Posterior vena cava (tissue), 2 donors: Measurements from ENCODE around the gene CX3CL1. TPM values are rescaled to one million over a fixed set of nuclear protein-coding genes. Genes with fewer than 3 reads are reported as not detected.
"Not testable (repeated sequence)": the region's sequence is repeated elsewhere in the genome, so short reads cannot be mapped to it uniquely, and the experiment has no call there.

Source experiments
- DNase-seq: peaks from one replicate; pipeline ENCODE4 v3.0.0-alpha.2; 2020; ENCODE audit warnings: low spot score
- intact Hi-C, 2 donors: fragments of 100-400 bp; cut with DNase I; formaldehyde crosslinking; loops; one replicate each; pipeline versions ENCODE4 v1.14.1 to v1.14.2; 2022 to 2023
- long read RNA-seq, 2 donors: library from polyadenylated mRNA; unstranded; transcript quantifications; one replicate each; pipeline ENCODE4 v2.0.0, GENCODE V29; 2020 to 2021
- total RNA-seq, 2 donors: library from RNA; stranded (reverse); fragmentation: NEBNext Ultra II Directional; extraction: Animal tissue kit (Norgen Biotek cat#: 25700); gene quantifications; one replicate each; pipeline ENCODE4 v1.2.1, GENCODE V29; 2021
- donor health status: DM: yes; HTN: yes; CAD: no.
- donor health status: DM: yes; HTN: yes; CAD: no.

CX3CL1 gene
- total RNA-seq: 10 to 100 TPM; 36.2 to 45.2 TPM
- long read RNA-seq, donor 1, transcript CX3CL1-201 (3 exons, 3,321 nt): major isoform, 5 of 35 reads
- long read RNA-seq, donor 1, partial matches to known transcripts: 0 of 35 reads
- long read RNA-seq, donor 1, other reads (novel, unspliced or antisense): 30 of 35 reads
- long read RNA-seq, donor 2, transcript CX3CL1-201 (3 exons, 3,321 nt): major isoform, 8 of 53 reads
- long read RNA-seq, donor 2, partial matches to known transcripts: 45 of 53 reads
- long read RNA-seq, donor 2, other reads (novel, unspliced or antisense): 0 of 53 reads

GRCh38 chr16:57372372-57373116 is at the start of gene CX3CL1:
Gene CX3CL1, plus strand, starts transcription at chr16:57372490. Its CDS starts 79 bp downstream, at chr16:57372569.
- DNase-seq: peak; percentile 93

DNA sequence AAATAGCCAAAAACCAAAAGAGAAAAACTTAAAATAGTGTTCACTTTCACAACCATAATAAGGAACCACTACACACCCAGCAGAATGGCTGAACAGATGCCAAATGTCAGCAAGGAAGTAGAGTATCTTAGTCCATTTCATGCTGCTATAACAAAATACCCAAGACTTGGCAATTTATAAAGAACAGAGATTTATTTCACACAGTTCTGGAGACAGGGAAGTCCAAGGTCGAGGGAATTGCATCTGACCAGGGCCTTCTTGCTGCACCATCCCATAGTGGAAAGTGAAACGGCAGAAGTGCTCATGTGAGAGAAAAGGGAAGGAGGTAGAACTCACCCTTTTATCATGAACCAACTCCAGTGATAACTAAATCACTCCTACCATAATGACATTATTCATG is 47.5 kb upstream of the CX3CL1 start:
- intact Hi-C loops: no loop called here
- no peak for DNase-seq

More at GRCh38 chr16:57372372-57373116, at the start of gene CX3CL1:
- intact Hi-C loops: no loop called here

- intact Hi-C loops: no loop called here
- no peak for DNase-seq
Observed at GRCh38 chr16:57325458-57325857, 46.8 kb upstream of the CX3CL1 start.

GRCh38 chr16:57329718-57330327 is 42.5 kb upstream of the CX3CL1 start:
- intact Hi-C loops: loop anchor here in 1 of 2 donors (5.0 kb wide), 1 partner anchor 37 kb away; no protein-coding TSS in a partner anchor
- no peak for DNase-seq

DNA sequence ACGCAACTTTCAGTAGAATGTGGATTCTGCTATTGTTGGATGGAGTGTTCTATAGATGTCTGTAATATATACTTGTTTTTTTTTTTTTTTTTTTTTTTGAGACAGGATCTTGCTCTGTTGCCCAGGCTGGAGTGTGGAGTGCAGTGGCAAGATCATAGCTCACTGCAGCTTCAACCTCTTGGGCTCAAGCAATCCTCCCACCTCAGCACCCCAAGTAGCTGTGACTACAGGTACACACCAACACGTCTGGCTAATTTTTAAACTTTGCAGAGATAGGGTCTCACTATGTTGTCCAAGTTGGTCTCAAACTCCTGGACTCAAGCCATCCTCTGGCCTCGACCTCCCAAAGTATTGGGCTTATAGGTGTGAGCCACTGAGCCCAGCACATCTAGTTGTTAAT is 40.9 kb upstream of the CX3CL1 start:
- no peak for DNase-seq
- intact Hi-C loops: loop anchor here in 1 of 2 donors (5.0 kb wide), 1 partner anchor 36 kb away; no protein-coding TSS in a partner anchor

GRCh38 chr16:57333402-57333801 is 38.9 kb upstream of the CX3CL1 start:
- no peak for DNase-seq
- intact Hi-C loops: loop anchor here in 1 of 2 donors (5.0 kb wide), 1 partner anchor 34 kb away; no protein-coding TSS in a partner anchor

GRCh38 chr16:57335366-57335765 is 36.9 kb upstream of the CX3CL1 start:
- DNase-seq: no peak
- intact Hi-C loops: no loop called here

- intact Hi-C loops: no loop called here
- DNase-seq: no peak
Observed at GRCh38 chr16:57341062-57341440, 31.2 kb upstream of the CX3CL1 start.

DNA sequence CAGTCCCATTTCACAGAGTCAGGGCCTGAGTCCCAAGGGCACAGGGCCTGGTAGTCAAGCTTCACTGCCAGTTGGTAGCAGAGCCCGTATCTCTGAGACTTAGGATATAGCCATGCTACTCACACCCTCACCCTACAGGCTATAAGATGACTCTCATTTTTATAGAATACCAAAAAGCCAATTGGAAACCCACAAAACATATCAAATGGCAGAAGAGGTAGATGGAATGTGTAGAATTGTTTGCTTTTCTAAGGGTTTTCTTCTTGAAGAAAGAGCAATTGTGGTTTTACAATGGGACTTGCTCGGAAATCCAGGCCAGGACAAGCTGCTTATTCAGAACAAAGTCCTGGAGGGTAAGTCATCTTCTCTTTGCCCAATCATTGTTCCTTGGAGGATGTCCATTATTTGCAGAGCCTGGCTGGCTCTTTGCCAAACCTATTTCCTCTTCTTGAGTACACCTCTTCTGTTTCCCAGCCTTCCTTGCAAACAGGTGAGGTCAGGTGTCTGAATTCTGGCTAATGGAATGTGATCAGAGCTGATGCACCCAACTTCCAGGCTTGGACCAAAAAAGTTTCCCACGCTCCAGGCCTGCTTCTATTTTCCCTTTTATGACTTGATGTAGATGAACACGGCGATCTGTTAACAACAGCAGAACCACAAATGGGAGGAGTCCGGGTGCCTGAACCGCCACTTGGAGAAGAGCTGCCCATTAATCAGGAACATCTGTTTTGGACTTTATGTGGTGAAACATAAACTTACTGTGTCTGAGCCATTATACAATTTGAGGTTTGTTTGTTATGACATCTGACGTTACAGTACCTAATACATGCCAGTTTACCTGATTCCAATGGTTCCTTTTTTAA is 30.6 kb upstream of the CX3CL1 start:
- DNase-seq: no peak
- intact Hi-C loops: no loop called here

DNA sequence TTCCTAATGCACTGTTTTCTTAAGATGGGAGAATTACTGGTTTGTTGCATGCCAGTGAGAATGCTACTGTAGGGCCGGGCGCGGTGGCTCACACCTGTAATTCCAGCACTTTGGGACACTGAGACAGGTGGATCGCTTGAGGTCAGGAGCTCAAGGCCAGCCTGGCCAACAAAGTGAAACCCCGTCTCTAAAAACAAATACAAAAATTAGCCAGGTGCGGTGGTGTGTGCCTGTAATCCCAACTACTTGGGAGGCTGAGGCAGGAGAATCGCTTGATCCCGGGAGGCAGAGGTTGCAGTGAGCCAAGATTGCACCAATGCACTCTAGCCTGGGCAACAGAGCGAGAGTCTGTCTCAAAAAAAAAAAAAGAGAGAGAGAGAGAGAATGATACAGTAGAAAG is 29.7 kb upstream of the CX3CL1 start:
- DNase-seq, intact Hi-C loops: not testable (repeated sequence)

GRCh38 chr16:57343221-57343620 is 29.1 kb upstream of the CX3CL1 start:
- intact Hi-C loops: no loop called here

GRCh38 chr16:57344094-57344493 is 28.2 kb upstream of the CX3CL1 start:
- intact Hi-C loops, DNase-seq: not testable (repeated sequence)

More at GRCh38 chr16:57343221-57343620, 29.1 kb upstream of the CX3CL1 start:
- DNase-seq: no peak

DNA sequence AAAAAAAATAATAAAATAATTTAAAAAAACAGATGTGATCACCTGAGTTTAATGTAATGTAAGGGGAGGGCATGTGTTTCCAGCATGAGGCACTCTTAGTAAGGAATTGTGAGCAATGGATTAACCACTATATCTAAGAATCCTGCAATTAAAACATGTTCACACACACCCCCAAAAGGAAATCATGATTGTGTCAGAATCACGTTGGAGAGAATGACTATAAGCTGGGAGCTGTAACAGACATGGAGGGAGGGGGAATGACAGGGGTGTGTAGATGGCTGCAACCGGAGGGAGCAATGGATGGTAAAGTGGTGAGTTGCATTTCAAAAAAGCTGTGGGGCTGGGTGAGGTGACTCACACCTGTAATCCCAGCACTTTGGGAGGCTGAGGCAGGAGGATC is 27.3 kb upstream of the CX3CL1 start:
- no peak for DNase-seq
- intact Hi-C loops: no loop called here

- DNase-seq: no peak
- intact Hi-C loops: no loop called here
Observed at GRCh38 chr16:57345666-57346204, 26.6 kb upstream of the CX3CL1 start.

DNA sequence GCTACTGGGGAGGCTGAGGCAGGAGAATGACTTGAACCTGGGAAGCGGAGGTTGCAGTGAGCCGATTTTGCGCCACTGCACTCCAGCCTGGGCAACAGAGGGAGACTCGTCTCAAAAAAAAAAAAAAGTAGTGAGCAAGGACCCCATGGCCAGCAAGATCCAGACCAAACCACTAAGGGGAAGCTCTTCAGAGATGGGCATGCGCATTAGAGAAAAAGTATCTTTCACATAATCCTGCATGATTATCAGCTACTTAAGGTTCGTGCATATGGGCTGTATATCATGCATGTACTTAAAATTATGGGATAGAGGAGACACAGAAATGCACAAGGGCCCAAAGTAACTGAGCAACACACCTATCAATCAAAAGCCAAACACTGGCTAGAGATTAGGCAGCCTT is 24.4 kb upstream of the CX3CL1 start:
- intact Hi-C loops: no loop called here
- no peak for DNase-seq

DNA sequence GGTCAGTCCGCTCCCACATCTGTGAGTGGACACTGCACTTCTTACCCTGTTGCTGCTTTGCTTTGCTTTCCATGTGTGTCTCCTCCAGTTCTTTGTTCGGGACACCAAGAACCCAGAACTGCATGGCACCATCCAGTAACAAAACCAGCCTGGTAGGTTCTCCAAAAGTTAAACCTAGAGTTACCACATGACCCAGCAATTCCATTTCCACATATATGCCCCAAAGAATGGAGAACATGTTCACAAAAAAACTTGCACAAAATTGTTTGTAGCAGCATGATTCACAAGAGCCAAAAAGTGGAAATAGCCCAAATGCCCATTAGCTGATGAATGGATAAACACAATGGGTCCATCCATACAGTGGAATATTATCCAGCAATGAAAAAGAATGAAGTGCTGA is 24.0 kb upstream of the CX3CL1 start:
- intact Hi-C loops: no loop called here
- DNase-seq: no peak

DNA sequence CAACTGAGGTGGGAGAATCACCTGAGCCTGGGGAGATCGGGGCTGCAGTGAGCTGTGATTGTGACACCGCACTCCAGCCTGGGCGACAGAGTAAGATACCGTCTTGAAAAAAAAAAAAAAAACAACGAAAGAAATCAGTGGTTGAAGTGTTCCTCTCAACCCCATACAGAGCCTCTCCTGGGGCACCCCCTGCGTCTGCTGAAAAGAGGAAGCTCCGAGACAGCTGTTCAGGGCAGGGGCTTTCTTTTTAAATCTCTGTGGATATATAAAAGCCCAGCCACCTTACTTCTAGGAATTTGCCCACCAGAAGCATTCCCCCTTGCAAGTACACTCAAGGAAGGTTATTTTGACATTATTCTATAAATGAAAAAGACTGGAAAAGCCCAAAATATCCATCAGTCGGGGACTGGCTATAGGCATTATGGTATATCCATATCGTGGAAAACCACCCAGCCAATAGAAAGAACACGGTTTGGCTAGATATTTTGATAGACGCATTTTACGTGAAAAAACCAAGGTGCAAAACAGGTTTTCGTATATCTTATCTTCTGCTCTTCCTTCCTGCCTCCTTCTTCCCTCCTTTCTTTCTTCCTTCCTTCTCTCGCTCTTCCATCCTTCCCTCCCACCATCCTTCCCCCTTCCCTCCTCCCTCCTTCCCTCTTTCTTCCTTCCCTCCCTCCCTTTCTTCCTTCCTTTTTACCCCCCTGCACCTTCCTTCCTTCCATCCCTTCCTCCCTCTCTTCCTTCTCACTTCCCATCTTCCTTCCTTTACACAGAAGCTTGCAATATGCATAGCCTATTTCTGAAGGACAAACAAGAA is 22.9 kb upstream of the CX3CL1 start:
- no peak for DNase-seq
- intact Hi-C loops: no loop called here

- no peak for DNase-seq
- intact Hi-C loops: no loop called here
Observed at GRCh38 chr16:57352636-57353047, 19.6 kb upstream of the CX3CL1 start.
